Embryonic facial prominence (tissue), 1 donor: ENCODE results near the gene SLC5A3.

ENCODE experiments used
- DNase-seq: peaks from one replicate; pipeline ENCODE4 v3.0.0-alpha.2; 2016; ENCODE audit errors: extremely low spot score

SLC5A3 gene

DNA sequence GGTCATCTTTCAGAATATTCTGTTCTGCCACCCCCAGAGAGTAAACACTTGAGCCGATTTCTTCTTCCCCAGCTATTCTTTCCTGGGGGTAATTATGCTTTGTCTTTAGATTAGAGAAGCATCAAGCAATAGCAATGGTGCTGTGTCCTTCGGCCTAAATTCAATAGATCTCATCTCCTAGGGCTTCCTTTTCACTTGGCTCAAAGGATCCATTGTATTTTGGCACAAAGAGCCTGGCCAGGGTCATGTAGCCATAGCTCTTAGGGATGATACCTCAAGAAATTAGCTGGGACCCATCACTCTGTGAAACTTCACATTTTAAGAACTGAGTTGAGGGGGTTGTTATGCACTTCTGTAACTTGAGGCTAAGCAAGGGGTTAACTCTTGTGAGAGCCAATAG is 27.0 kb downstream of the SLC5A3 start:
- DNase-seq = no peak

DNA sequence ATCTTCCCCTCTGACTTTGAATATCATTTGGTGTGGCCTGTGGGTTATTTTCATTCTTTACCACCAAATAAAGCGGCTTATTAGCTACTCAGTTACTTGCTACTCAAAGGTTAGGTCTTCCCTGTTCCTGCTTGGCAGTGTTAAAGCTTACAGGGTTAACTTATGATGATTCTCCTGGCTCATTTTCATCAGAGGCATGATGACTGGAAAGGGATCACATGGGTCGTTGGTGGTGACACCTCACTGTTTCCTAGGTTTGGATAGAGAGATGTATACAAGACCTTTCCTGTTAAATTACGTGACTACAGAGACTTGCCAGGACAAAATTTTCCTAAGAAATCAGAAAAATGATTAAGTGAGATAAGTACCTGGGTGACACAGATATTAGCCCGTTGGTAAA is 27.4 kb downstream of the SLC5A3 start:
- DNase-seq = no peak

DNA sequence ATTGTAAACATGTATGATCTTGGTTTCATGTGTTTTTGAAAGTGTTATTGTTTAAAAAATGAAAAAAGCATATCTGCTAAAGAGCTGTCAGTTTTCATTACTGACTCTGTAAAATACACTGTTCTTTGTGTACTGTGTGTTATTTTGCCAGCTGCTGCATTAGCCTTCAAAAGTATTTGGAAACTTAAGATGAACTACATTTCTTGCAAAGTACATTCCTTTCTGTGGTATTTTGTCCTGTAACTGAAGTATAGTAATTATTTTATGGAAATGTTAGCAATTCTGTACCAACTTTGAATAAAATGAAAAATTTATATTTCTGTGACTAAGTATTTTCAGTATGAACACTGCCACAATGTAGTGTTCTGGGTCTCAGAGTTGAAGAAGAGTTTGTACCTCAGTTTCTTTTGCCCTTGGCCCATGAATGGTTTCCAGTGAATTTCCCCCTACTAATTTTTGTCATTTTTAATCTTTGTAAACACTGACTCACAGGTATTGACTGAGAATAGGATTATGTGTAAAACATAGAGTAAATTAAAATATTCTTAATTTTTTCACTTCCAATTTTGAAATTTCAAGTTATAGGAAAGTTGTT is 32.7 kb downstream of the SLC5A3 start:
- DNase-seq = no peak

DNA sequence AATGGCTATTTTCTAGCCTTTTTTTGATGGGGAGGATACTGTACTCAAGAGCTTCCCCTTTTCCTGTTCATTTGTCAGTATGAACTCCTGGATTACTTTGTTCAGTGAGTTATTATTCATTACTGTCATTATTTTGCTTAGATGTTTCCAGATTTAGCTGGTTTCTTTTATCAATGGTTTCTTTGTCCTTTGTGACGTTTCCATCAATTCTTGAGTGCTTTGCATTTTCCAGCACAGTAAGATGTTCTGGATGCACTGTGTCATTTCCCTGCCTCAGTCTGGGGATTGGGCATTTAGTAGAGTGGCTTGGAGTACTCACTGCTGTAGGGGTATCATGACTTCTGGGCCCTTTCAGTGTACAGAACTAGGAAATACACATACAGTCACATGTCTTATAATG is 34.2 kb downstream of the SLC5A3 start:
- DNase-seq = no peak

DNA sequence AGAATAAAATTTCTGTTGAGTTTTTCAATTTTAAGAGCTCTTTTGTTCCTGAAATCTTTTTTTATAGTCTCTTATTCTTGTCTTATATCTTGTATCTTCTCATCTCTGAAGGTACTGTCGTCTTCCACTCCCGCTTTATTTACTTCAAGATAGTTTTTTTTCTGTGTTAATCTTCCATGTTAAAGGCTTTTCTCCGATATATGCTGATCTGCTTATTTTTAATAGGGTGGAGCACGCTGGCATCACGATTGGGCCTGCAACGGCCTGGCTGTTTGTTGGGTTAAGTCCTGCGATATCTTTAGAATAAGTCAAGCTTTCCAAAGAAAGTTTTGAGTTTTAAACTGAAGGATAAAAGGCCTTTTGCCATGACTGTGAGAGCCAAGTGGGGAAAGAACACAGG is 35.7 kb downstream of the SLC5A3 start:
- DNase-seq = no peak

DNA sequence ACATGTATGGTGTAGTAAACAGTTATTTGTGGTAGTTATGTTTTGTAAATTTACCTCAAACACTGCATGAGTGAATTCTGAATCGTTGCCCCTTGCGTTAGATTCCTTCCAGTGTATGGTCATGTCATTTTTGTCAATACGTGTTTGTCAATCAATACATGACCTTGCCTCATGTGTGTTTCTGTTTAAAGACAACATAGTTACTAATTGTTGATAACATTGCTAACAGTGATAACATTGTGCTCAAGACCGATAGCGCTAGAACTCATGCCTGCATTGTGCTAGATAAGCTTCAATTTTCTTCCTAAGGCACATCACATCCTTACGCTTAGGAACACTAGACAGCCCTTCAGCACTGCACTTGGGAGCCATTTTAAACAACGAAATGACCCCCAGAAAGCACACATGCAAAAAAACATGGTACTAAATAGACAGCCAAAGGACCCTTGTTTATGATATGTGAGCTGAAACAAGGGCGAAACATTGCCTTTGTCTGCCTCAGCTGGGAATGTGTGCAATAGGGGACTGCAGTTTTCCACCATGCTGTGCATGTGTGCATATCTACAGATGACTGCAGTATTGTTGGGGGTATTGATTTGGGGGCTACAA is 37.3 kb downstream of the SLC5A3 start:
- no peak for DNase-seq

DNA sequence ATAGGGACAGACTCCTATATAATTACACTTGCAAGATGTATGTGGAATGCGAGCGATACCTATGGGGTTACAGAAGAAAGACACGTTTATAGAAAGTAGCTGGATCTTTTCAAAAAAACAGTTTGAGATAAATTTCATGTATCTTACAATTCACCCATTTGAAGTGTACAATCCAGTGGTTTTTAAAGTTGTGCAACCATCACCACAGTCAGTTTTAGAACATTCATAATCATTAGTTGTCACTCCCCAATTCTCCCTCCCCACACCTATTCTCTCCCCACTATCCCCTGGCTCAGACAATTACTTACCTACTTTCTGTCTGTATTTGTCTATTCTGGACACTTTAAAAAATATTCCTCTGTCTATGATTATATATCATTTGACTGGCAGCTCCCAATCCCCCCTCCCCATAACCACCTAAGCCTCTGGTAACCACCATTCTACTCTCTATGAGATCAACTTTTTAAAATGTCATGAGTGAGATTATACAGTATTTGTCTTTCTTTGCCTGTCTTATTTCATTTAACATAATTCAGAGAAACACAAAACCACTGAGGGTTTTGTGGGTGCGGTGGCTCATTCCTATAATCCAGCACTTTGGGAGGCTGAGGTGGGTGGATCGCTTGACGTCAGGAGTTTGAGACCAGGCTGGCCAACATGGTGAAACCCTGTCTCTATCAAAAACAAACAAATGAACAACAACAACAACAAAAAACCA is 39.1 kb downstream of the SLC5A3 start:
- DNase-seq = no peak

DNA sequence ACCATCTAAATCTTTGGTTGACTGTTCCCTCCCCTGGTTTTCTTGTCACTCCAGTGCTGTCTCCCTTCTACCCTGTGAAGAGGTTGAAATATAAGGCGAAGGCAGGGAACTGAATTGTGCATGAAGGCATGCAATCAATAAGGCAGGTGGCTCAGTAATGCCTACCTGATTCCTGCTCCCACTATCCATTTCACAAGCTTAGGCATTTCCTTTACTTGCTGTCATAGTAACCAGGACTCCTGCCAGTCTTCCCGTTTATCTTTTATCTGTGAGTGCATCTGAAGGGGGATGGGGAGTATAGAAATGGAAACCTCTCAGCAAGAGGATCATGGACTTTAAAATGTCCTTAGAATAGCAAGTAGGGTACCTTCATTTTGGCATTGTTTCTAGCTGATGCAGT is 40.5 kb downstream of the SLC5A3 start:
- DNase-seq = no peak

DNA sequence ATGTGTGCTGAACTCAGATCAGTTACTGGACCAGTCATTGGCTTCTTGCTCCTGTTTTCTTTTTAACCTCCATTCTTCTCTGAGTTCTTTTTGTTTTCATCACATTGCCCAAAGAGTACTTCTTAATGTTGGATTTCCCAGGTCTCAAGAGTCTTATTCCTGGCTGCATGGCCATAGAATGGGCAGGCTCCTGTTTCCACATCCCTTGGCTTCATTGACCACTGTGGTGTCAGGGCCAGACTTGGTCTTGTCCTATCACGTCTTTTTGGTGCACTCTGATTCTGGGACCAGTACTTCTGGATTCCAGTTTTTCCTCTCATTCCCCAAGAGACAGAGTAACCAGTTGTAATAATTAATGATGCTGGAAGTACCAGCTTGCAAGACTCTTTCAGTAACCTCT is 41.8 kb downstream of the SLC5A3 start:
- no peak for DNase-seq

DNA sequence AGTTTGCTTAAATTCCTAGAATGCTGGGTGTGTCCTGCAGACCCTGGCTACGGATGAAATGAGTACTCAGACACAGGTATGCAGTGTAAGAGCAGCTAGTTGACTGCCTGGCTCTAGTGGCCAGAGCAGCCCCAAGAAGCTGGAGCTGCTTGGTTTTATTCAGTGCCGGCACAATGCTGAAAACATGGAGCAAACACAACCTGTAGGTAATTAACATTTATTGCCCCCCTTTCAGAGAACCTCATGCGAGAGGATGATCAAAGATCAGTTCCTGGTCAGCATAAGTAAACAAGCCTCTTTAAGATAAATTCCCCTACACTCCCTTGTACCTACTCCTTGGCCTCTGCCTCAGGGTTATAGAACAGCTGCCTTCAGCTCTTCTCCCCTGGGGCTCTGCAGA is 43.2 kb downstream of the SLC5A3 start:
- no peak for DNase-seq

DNA sequence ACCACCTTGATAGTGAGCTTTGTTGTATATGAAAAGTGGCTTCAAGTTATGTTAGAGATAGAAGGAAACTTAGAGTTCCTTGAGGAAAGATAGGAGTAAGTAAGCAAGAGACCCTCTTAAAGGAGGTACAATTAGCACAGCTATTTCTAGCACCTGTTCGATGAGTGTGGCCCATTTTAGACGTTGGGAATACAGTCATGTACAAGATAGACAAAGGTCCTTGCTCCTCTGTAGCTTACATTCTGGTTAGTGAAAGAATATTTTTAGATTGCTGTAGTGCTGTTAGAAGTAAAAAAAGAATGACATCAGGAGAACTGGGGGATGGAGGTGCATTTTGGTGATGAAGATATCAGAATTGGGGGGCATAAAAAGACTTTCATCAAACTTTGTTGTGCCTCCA is 47.5 kb downstream of the SLC5A3 start:
- no peak for DNase-seq

DNA sequence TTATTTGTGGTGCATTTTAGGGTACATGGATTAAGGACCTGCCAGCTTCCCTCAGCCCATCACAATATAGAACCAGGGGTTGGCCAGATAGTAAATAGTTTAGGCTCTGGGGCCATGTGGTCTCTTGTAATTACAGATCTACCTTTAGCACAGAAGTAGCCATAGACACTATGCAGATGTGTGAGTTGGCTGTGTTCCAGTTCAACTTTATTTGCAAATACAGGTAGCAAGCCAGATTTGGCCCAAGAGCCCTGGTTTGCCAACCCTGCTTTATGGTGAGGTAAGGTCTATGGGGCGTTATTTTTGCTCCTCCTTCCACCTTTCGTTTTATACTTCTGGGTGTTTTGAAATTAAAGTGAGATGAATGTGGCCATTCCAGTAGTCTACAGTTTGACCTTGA is 48.7 kb downstream of the SLC5A3 start:
- no peak for DNase-seq
